Central memory CD4-positive, alpha-beta T cell (primary cell): Measurements from ENCODE around the gene SEMA3G.

ENCODE experiments used
- DNase-seq: peaks from one replicate; pipeline ENCODE4 v3.0.0; 2022
- total RNA-seq, 3 experiments: gene quantifications; one replicate each; lab custom pipeline; 2026; lab: John Stamatoyannopoulos, UW

The SEMA3G gene
- 0.05 to 2.1 (median 0.14) reads per million in 3 experiments for total RNA-seq

- DNase-seq = peak; percentile 59
Observed at GRCh38 chr3:52444860-52445793, at the start of gene SEMA3G. Gene SEMA3G (minus strand): TSS chr3:52445103. CDS start chr3:52445027, 76 bp downstream.

DNA sequence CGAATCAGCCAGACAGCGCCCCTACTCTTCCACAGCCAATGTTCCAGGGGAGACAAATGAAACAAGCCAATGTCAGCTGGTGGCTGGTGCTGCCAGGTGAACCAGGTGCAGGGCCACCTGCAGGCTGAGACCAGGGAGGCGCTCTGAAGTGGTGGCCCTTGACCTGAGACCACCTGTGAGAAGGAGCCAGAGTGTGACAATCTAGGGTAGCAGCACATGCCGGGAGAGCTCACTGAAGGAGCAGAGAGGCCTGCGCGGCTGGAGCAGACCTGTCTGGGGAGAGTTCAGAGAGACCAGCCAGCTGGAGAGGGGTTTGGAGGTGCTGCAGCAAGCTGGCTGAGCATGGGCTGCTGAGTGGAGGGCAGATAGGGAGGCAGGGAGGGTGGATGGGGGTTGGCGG, 49.5 kb upstream of the SEMA3G start:
- DNase-seq = no peak

GRCh38 chr3:52493232-52494017, 48.5 kb upstream of the SEMA3G start:
- DNase-seq = no peak

- no peak for DNase-seq
Observed at GRCh38 chr3:52492059-52492458, 47.2 kb upstream of the SEMA3G start.

DNA sequence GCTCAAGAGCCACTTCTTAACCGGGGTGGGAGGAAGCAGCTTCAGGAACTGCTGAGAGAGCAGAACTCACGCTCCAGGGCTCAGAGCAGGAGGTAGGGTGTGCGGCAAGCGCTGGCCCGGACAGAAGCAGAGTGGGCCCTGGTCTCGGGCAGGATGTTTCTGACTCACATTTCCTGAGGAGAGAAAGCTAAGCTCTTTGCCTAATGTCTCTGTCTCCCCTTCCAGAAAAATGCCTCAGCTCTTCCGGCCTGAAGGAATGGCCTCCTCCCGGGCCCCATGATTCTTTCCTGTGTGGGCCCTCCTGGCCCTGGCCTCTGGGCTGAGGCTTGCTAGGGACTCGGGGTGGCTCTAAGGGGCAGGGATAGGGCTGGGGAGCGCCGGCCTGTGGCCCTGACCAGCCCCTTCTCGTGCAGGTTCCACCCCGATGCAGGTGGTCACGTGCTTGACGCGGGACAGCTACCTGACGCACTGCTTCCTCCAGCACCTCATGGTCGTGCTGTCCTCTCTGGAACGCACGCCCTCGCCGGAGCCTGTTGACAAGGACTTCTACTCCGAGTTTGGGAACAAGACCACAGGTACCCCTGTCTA, 46.1 kb upstream of the SEMA3G start:
- no peak for DNase-seq

DNA sequence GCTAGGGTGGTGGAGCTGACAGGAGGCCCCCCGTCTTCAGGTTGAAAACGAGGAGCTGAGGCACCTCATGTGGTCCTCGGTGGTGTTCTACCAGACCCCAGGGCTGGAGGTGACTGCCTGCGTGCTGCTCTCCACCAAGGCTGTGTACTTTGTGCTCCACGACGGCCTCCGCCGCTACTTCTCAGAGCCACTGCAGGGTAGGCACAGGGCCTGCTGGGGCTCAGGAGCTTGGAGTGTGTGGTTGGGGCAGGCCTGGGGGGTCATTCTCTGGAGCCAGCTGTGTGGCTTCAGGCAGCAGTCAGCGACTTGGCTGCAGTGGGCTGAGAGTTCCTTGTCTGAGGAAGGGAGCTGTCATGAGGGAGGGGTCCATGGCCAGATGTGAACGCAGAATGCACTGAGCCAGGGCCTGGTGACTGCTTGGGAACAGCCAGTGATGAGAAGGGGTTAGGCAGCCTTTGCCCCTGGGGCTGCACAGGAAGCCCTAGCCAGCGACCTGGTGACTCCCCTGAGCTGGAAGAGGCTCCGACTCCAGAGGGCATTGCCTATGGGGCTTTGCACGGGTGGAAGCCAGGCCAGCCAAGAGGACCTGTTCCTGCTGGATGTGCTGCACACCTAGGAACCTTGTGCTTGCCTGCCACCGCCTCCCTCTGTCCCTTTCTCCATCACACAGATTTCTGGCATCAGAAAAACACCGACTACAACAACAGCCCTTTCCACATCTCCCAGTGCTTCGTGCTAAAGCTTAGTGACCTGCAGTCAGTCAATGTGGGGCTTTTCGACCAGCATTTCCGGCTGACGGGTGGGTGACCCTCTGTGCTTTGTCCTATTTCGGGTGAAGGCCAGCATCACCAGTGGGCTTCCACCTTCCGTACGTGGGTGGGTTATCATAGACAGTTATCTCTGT, 45.4 kb upstream of the SEMA3G start:
- DNase-seq = no peak

GRCh38 chr3:52489453-52489852, 44.5 kb upstream of the SEMA3G start:
- DNase-seq = no peak

DNA sequence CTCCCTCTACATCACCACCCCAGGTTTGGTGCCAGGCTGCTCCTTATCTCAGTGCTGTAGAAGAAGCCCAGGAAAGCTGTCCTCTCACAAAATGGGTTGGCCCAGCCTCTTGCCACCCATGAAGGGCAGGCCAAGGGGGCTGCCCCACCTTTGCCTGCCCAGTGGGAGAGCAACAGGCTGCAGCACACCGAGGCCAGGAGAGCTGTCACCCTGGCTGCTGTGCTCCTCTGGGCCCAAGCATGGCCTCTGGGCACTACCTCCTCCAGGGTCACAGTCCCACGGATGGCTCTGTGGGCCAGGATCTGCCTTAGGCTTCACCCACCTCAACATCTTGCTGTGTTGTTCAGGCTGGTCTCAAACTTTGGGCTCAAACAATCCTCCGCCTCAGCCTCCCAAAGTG, 43.8 kb upstream of the SEMA3G start:
- DNase-seq = no peak

- no peak for DNase-seq
Observed at GRCh38 chr3:52487788-52488691, 43.1 kb upstream of the SEMA3G start.

DNA sequence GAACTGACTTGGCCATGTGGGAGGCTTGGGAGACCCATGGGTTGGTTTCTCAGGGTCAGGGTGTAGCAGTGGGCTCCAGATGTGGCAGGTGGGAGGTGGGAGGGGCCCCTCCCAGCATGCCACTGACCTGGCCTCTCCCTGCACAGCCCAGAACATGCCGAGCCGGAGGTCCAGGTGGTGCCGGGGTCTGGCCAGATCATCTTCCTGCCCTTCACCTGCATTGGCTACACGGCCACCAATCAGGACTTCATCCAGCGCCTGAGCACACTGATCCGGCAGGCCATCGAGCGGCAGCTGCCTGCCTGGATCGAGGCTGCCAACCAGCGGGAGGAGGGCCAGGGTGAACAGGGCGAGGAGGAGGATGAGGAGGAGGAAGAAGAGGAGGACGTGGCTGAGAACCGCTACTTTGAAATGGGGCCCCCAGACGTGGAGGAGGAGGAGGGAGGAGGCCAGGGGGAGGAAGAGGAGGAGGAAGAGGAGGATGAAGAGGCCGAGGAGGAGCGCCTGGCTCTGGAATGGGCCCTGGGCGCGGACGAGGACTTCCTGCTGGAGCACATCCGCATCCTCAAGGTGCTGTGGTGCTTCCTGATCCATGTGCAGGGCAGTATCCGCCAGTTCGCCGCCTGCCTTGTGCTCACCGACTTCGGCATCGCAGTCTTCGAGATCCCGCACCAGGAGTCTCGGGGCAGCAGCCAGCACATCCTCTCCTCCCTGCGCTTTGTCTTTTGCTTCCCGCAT, 42.3 kb upstream of the SEMA3G start:
- DNase-seq = no peak

DNA sequence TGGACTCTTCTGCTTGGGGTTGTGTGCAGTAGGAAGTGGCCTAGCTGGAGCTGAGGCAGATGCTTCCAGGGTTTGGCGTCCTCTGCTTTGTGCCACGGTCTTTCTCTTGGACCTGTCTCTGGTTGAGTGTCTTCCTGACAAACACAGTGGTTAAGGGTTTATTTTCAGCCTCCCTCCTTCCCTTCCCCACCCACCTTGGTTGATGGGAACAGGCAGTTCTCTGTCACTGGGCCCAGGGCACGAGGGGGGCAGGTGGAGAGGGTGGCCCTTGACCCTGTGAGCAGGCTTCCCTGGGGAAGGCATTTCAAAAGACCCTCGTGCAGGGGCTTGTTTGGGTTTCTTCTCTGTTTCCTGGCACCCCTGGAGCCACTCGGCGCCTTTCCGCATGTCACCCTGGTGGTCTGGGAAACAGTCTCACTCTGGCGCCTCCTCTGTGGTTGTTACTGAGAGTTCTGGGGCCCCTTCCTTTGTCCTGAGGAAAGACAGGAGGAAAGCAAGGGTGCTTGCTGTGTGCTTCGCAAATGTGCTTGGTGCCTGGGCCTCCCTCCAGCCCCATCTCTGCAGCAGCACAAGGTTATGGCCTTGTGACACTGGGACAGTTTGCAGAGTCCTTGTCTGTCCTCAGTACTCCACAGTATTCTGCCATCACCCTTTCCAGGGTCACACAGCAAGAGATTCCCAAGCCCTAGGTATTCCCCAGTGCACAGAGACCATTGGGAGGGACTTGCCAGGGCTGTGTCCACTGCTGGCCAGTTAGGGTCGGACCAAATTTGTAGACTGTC, 40.0 kb upstream of the SEMA3G start:
- DNase-seq = no peak

DNA sequence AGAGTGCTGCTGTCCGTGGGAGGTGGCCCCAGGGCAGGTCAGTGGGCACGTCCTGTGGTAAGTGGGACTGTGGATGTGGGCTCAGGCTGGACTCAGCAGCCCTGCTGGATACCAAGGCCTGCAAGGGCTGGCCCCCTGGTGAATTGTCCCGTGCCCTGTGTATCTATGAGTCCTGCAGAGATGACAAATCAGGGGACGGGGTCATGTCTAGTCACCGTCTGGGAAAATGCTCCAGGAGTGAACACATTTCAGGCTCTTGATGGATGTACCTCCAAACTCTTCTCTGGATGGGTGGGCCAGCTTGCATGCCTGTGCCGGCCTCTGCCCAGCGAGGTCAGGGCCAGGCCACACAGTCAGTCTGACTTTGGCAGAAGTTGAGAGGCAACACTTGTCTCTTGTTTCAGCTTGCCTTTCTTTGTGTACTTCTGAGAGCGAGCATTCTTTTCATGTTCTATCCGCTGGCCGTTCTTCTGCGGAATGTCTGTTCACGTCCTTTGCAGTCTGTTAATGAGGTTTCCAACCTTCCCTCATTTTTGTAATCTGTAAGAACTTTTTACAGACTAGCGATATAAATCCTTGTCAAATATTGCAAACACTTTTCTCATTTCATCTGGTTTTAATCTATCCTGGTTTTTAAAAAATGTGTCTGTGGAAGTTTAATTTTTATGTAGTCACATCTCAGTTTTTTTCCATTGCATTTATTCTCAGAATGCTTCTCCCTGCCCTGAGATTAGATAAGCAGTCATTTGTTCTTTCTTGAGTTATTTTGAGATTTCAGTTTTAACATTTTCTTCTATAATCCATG, 38.9 kb upstream of the SEMA3G start:
- no peak for DNase-seq

DNA sequence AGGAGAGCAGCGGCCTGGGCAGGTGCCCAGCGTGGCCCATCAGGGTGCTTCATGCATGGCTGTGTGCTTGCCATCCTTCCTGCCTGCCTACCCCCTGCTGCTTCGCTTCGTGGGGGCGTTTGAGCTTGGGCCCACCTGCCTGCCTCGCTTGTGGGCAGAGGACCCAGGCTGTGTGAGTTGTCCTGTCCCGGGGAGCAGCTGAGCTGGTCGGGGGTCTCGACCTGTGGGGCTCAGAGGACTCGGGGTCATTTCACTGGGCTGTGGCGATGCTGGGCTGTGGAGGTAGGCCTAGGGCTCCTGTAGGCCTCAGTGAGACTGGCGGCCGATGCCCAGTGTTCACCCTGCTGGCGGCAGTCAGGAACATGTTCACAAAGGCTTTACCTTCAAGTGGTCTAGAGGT, 38.2 kb upstream of the SEMA3G start:
- DNase-seq = no peak

- no peak for DNase-seq
Observed at GRCh38 chr3:52481819-52482521, 37.1 kb upstream of the SEMA3G start.

- DNase-seq = no peak
Observed at GRCh38 chr3:52480768-52481715, 36.1 kb upstream of the SEMA3G start.

GRCh38 chr3:52479877-52480575, 35.1 kb upstream of the SEMA3G start:
- no peak for DNase-seq
